Measurements from ENCODE around the gene NLE1.

- TF ChIP-seq POLR2A (IDR thresholded peaks at IDR 0.05; ENCODE audit: low read length) (no peak), GATA1 (IDR thresholded peaks at IDR 0.05; ENCODE audit: low read depth, low read length) (no peak)
Observed at GRCh38 chr17:35080536-35080935, 61.6 kb downstream of the NLE1 start.
